GM10248 (cell line): ENCODE measurements around the gene NELFA.

Experiments used
- CTCF ChIA-PET: fragments of 300-600 bp; sonication (Branson Sonifier 250); formaldehyde crosslinking; extraction: SDS; loops from one replicate; lab custom pipeline; 2021; ENCODE audit warnings: antibody characterized with exemption; lab: Yijun Ruan, JAX
- POLR2A ChIA-PET: fragments of 350-650 bp; sonication (Branson Sonifier 250); formaldehyde crosslinking; extraction: SDS; loops from one replicate; lab custom pipeline; 2020; ENCODE audit warnings: antibody characterized with exemption; lab: Yijun Ruan, JAX
- DNase-seq: peaks from one replicate; pipeline ENCODE4 v3.0.0; 2012; ENCODE audit errors: extremely low spot score
- TF ChIP-seq, protein P1 (sequence below): IDR thresholded peaks from 2 replicates; pipeline ENCODE4 v1.5.1; 2012; ENCODE audit warnings: mild to moderate bottlenecking, low read depth; ENCODE audit errors: extremely low read depth, missing control alignments, control extremely low read depth

NELFA gene

DNA sequence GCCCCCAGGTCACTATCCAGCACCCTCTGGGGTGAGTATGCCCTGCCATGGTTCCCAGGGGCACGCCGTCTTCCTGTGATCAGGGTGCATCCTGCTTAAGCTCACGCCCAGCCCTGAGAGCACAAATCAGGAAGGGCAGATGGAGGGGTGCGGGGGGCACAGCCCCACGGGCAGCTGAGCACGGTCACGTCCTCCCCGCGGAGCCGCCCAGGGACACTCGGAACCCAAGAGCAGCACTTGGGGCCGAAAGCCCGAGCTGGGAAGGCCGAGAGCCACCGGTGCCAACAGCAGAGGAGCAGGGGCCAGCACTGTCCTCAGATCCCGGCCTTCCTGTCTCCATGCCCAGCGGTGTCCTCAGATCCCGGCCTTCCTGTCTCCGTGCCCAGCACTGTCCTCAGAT is 21.5 kb downstream of the NELFA start:
- CTCF ChIA-PET, result no interaction called here
- DNase-seq, result no peak
- TF ChIP-seq, protein P1, sequence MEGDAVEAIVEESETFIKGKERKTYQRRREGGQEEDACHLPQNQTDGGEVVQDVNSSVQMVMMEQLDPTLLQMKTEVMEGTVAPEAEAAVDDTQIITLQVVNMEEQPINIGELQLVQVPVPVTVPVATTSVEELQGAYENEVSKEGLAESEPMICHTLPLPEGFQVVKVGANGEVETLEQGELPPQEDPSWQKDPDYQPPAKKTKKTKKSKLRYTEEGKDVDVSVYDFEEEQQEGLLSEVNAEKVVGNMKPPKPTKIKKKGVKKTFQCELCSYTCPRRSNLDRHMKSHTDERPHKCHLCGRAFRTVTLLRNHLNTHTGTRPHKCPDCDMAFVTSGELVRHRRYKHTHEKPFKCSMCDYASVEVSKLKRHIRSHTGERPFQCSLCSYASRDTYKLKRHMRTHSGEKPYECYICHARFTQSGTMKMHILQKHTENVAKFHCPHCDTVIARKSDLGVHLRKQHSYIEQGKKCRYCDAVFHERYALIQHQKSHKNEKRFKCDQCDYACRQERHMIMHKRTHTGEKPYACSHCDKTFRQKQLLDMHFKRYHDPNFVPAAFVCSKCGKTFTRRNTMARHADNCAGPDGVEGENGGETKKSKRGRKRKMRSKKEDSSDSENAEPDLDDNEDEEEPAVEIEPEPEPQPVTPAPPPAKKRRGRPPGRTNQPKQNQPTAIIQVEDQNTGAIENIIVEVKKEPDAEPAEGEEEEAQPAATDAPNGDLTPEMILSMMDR, result no peak
- POLR2A ChIA-PET, result no interaction called here

GRCh38 chr4:1986578-1987210 is 22.1 kb downstream of the NELFA start:
- ChIA-PET POLR2A (no interaction called here), CTCF (no interaction called here)
- no peak for DNase-seq
- TF ChIP-seq, protein P1, result no peak

- POLR2A ChIA-PET, result no interaction called here
- TF ChIP-seq, protein P1, result no peak
- DNase-seq, result no peak
- CTCF ChIA-PET, result no interaction called here
Observed at GRCh38 chr4:1985780-1986577, 22.8 kb downstream of the NELFA start.

DNA sequence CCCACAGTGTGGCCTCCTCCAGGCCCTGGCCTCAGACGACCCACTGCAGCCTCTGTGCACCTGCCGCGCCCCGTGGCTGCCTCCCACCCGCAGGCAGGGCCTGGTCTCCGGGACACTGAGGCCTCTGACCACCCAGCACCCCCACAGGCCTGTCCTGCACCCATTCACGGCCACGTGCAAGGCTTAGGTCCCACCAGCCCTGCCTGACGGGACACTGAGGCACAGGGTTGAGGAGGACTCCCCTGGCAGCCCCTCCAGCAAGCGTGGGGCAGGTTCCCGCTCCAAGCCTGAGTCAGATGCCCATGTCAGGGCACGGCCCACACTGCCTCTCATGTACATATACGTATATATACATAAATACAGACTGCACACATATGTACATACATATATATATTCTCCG is 23.5 kb downstream of the NELFA start:
- POLR2A ChIA-PET, result no interaction called here
- TF ChIP-seq, protein P1, result no peak
- DNase-seq, result no peak
- CTCF ChIA-PET, result no interaction called here

- TF ChIP-seq, protein P1, result no peak
- POLR2A ChIA-PET, result no interaction called here
- CTCF ChIA-PET, result interaction anchor here (1.0 to 1.5 kb wide), 2 partner anchors 11 to 174 kb away, joined by 3 read pairs; no protein-coding TSS in a partner anchor
- DNase-seq, result no peak
Observed at GRCh38 chr4:1984406-1985191, 24.2 kb downstream of the NELFA start.

DNA sequence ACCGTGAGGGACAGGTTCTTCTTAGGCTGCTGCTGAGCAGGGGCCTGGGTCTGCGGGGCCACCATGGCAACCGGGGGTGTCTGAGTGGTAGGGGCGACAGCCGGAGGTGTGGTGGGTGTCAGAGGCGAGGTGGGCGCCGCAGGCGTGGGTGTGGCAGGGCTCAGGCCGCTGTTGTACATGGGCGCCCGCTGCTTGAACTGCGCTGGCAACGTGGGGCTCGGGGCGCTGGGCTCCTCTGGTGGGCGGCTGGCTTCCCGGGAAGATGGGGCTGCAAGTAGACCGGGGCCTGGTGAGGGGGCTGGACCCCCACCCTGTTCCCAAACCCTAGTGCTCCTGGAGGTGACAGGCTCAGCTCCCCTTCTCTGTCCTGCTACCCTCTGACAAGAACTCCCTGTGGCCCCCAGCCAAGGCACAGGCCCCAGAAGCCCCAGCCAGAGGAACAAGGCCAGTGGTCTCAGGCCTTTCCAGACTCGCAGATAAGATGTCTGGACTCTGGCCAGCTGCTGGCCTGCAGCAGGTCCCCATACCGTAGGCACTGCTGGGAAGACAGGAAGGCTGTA is 24.8 kb downstream of the NELFA start:
- CTCF ChIA-PET, result interaction anchor here (1.0 to 1.5 kb wide), 2 partner anchors 12 to 174 kb away, joined by 3 read pairs; no protein-coding TSS in a partner anchor
- TF ChIP-seq, protein P1, result no peak
- no peak for DNase-seq
- POLR2A ChIA-PET, result no interaction called here
